ENCODE data around the gene OSGIN1. TPM values are rescaled to one million over a fixed set of nuclear protein-coding genes. Genes with fewer than 3 reads are reported as not detected.

OSGIN1 gene
- total RNA-seq, 1 donor from 2014 or later = not detected

DNA sequence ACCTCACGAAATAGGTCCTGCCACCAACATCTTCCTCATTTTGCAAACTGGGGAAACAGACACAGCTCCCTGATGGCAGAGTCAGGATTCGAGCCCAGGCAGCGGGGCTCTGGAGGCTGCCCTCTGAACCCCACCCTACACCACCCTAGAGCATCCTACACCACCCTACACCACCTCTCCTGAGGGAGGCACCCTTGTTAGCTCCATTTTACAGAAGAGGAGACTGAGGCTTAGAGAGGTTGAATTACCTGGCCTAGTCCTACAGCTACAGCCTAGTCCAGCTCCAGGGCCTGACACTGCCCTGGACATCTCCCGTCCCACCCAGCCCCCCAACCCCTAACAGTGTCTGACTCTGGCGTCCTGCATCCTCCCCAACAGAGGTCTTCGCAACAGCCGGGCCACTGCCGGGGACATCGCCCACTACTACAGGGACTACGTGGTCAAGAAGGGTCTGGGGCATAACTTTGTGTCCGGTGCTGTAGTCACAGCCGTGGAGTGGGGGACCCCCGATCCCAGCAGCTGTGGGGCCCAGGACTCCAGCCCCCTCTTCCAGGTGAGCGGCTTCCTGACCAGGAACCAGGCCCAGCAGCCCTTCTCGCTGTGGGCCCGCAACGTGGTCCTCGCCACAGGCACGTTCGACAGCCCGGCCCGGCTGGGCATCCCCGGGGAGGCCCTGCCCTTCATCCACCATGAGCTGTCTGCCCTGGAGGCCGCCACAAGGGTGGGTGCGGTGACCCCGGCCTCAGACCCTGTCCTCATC is 11.8 kb downstream of the OSGIN1 start:
- DNase-seq = no peak
- no peak overlapping the region for H3K4me3 Mint-ChIP-seq (ENCODE audit: unreplicated experiment)
- no peaks in the 10 kb centered on the region for H3K36me3 Mint-ChIP-seq (ENCODE audit: unreplicated experiment)
- H3K9me3 Mint-ChIP-seq (ENCODE audit: unreplicated experiment) = peaks cover 6% of the 10 kb centered on the region
- peaks cover 2% of the 10 kb centered on the region for H3K4me1 Mint-ChIP-seq (ENCODE audit: low read depth, unreplicated experiment)
- H3K27ac Mint-ChIP-seq (ENCODE audit: unreplicated experiment) = no peak overlapping the region
- TF ChIP-seq, protein P1, sequence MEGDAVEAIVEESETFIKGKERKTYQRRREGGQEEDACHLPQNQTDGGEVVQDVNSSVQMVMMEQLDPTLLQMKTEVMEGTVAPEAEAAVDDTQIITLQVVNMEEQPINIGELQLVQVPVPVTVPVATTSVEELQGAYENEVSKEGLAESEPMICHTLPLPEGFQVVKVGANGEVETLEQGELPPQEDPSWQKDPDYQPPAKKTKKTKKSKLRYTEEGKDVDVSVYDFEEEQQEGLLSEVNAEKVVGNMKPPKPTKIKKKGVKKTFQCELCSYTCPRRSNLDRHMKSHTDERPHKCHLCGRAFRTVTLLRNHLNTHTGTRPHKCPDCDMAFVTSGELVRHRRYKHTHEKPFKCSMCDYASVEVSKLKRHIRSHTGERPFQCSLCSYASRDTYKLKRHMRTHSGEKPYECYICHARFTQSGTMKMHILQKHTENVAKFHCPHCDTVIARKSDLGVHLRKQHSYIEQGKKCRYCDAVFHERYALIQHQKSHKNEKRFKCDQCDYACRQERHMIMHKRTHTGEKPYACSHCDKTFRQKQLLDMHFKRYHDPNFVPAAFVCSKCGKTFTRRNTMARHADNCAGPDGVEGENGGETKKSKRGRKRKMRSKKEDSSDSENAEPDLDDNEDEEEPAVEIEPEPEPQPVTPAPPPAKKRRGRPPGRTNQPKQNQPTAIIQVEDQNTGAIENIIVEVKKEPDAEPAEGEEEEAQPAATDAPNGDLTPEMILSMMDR (IDR thresholded peaks at IDR 0.05; ENCODE audit: partially characterized antibody, unreplicated experiment) = no peak
- H3K27me3 Mint-ChIP-seq (ENCODE audit: unreplicated experiment) = peaks cover 7% of the 10 kb centered on the region

DNA sequence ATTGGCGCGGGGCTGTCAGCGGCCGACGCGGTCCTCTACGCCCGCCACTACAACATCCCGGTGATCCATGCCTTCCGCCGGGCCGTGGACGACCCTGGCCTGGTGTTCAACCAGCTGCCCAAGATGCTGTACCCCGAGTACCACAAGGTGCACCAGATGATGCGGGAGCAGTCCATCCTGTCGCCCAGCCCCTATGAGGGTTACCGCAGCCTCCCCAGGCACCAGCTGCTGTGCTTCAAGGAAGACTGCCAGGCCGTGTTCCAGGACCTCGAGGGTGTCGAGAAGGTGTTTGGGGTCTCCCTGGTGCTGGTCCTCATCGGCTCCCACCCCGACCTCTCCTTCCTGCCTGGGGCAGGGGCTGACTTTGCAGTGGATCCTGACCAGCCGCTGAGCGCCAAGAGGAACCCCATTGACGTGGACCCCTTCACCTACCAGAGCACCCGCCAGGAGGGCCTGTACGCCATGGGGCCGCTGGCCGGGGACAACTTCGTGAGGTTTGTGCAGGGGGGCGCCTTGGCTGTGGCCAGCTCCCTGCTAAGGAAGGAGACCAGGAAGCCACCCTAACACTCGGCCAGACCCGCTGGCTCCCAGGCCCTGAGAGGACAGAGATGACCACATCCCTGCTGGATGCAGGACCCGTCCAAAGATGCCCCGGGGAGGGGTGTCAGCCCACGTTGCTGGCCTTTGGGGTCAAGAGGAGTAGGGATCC is 12.6 kb downstream of the OSGIN1 start:
- Mint-ChIP-seq H3K4me3 (ENCODE audit: unreplicated experiment) (no peak overlapping the region), H3K4me1 (ENCODE audit: low read depth, unreplicated experiment) (peaks cover 2% of the 10 kb centered on the region), H3K27me3 (ENCODE audit: unreplicated experiment) (peaks cover 11% of the 10 kb centered on the region), H3K9me3 (ENCODE audit: unreplicated experiment) (peaks cover 7% of the 10 kb centered on the region), H3K36me3 (ENCODE audit: unreplicated experiment) (no peaks in the 10 kb centered on the region), H3K27ac (ENCODE audit: unreplicated experiment) (no peak overlapping the region)
- TF ChIP-seq, protein P1 (IDR thresholded peaks at IDR 0.05; ENCODE audit: partially characterized antibody, unreplicated experiment) = no peak
- no peak for DNase-seq

DNA sequence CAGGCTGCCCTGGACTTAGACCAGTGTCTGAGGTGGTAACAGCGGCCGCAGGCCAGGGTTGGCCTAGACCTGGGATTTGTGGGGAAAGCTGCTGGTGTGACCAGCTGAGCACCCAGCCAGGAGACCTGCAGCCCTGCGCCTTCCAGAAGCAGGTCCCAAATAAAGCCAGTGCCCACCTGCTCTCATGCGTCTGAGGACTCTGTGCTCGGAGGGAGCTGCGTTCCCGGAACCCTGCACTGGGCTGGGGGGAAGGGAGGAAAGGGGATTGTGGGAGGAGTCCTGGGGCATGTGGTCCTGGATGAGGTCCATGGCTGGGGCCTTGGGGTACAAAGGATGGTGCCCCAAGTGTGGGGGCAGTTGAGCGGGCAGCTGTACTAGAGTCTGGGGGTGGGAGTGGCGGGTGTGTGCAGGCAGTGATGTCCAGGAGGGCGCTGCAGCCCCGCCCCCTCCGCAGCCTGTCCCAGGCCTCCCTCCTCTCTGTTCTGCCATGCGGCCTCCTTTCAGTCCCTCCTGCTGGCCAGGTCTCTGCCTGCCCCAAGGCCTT is 13.2 kb downstream of the OSGIN1 start:
- Mint-ChIP-seq H3K9me3 (ENCODE audit: unreplicated experiment) (peaks cover 7% of the 10 kb centered on the region), H3K27ac (ENCODE audit: unreplicated experiment) (no peak overlapping the region), H3K4me1 (ENCODE audit: low read depth, unreplicated experiment) (peaks cover 2% of the 10 kb centered on the region), H3K27me3 (ENCODE audit: unreplicated experiment) (peaks cover 11% of the 10 kb centered on the region), H3K36me3 (ENCODE audit: unreplicated experiment) (no peaks in the 10 kb centered on the region), H3K4me3 (ENCODE audit: unreplicated experiment) (no peak overlapping the region)
- no peak for DNase-seq
- TF ChIP-seq, protein P1 (IDR thresholded peaks at IDR 0.05; ENCODE audit: partially characterized antibody, unreplicated experiment) = no peak

DNA sequence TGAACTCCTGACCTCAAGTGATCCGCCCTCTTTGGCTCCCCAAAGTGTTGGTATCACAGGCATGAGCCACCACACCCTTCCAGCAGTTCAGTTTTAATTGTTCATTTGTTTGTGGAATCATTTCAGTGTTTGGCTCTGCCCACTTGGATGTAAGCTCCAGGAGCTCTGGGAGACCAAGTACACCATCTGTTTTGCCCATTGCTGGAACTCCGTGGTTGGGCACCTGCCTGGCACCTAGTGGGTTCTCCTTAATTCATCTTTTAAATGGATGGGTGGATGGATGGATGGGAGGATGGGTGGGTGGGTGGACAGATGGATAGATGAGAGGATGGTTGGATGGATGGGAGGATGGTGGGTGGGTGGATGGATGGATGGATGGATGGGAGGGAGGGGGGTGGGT is 14.1 kb downstream of the OSGIN1 start:
- TF ChIP-seq, protein P1 (IDR thresholded peaks at IDR 0.05; ENCODE audit: partially characterized antibody, unreplicated experiment) = no peak
- Mint-ChIP-seq H3K27me3 (ENCODE audit: unreplicated experiment) (peaks cover 11% of the 10 kb centered on the region), H3K27ac (ENCODE audit: unreplicated experiment) (no peak overlapping the region), H3K36me3 (ENCODE audit: unreplicated experiment) (no peaks in the 10 kb centered on the region), H3K9me3 (ENCODE audit: unreplicated experiment) (peaks cover 8% of the 10 kb centered on the region), H3K4me3 (ENCODE audit: unreplicated experiment) (no peak overlapping the region), H3K4me1 (ENCODE audit: low read depth, unreplicated experiment) (peaks cover 2% of the 10 kb centered on the region)
- DNase-seq = no peak

Data from glutamatergic neuron (in vitro differentiated cells).